Upper lobe of right lung (tissue), 1 donor: ENCODE results near the gene ILK. TPM values are rescaled to one million over a fixed set of nuclear protein-coding genes. Genes with fewer than 3 reads are reported as not detected.

Experiments
- ATAC-seq: fragments of 200-7000 bp; cut with Tn5 transposase; one replicate; pipeline ENCODE4 v1.9.1; 2020; ENCODE audit warnings: mild to moderate bottlenecking, moderate library complexity
- DNase-seq: peaks from one replicate; pipeline ENCODE4 v3.0.0-alpha.2; 2020
- H3K27ac ChIP-seq: fragments of 200-600 bp; one replicate; pipeline ENCODE4 v1.8.0; 2022
- H3K27me3 ChIP-seq: fragments of 200-600 bp; one replicate; pipeline ENCODE4 v1.8.0; 2022; ENCODE audit warnings: mild to moderate bottlenecking
- H3K36me3 ChIP-seq: fragments of 200-600 bp; one replicate; pipeline ENCODE4 v1.8.0; 2022
- H3K4me1 ChIP-seq: fragments of 200-600 bp; one replicate; pipeline ENCODE4 v1.8.0; 2022
- H3K4me3 ChIP-seq: fragments of 200-600 bp; one replicate; pipeline ENCODE4 v1.8.0; 2022; ENCODE audit warnings: mild to moderate bottlenecking
- H3K9me3 ChIP-seq: fragments of 200-600 bp; one replicate; pipeline ENCODE4 v1.8.0; 2022
- intact Hi-C: fragments of 100-400 bp; cut with DNase I; formaldehyde crosslinking; loops from one replicate; pipeline ENCODE4 v1.11.0; 2022
- total RNA-seq: library from RNA; stranded (reverse); fragmentation: NEBNext Ultra II Directional; extraction: Animal tissue kit (Norgen Biotek cat#: 25700); gene quantifications from one replicate; pipeline ENCODE4 v1.2.1, GENCODE V29; 2021
- TF ChIP-seq, protein P1 (sequence below): fragments of 200-600 bp; IDR thresholded peaks from one replicate; pipeline ENCODE4 v1.8.0; 2022; ENCODE audit warnings: antibody characterized with exemption
- donor health status: DM: no; HTN: yes; CAD: no; lungs with severe emphysema.

The ILK gene
- total RNA-seq, 1 donor from 2014 or later: 148 TPM

DNA sequence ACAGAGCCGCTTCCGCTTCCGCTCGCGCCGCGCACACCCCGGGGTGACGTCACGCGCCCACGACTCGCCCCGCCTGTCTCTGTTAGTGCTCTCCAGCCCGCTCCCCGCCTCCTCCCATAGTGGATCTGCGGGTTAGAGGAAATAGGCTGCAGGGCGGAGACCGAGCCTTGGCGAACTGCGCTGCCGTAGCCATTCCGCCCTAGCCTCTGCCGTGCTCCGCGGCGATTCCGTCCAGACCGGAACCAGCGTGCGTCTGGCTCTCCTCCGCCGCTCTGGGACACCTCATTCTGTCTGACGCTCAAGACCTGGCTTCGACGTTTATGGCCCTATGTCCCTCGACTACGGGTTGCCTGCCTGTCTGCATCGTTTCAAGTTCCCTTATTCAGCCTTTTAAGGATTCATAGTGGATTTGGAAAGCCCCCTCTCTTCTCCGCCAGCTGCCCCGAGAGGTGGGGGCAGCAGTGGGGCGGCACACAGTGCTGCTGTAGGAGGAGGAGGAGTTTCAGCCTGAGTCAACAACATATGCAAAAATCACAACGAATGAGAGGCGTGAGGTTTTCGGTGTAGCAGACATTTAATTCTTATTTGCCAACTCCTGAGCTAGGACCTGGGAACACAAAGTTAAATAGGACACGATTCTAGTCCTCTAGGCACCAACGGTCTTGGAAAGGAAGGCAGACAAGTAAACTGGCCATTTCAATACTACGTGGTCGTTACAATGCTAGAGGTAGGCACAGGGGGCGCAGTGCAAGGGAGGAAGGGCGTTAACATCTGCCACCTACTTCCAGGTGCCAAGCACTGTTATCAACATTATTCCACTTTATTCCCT is 8.9 kb downstream of the ILK start, which contains the start of gene TAF10:
TSS of gene TAF10 (minus strand) at position 4 of the 829 bp plus-strand sequence. CDS start 27 bp downstream, outside the sequence.
- intact Hi-C loops: no loop called here
- H3K36me3 ChIP-seq: peaks cover 66% of the 10 kb centered on the region
- peaks cover 26% of the 10 kb centered on the region for H3K4me1 ChIP-seq
- TF ChIP-seq, protein P1, sequence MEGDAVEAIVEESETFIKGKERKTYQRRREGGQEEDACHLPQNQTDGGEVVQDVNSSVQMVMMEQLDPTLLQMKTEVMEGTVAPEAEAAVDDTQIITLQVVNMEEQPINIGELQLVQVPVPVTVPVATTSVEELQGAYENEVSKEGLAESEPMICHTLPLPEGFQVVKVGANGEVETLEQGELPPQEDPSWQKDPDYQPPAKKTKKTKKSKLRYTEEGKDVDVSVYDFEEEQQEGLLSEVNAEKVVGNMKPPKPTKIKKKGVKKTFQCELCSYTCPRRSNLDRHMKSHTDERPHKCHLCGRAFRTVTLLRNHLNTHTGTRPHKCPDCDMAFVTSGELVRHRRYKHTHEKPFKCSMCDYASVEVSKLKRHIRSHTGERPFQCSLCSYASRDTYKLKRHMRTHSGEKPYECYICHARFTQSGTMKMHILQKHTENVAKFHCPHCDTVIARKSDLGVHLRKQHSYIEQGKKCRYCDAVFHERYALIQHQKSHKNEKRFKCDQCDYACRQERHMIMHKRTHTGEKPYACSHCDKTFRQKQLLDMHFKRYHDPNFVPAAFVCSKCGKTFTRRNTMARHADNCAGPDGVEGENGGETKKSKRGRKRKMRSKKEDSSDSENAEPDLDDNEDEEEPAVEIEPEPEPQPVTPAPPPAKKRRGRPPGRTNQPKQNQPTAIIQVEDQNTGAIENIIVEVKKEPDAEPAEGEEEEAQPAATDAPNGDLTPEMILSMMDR: peak; percentile 47
- H3K9me3 ChIP-seq: no peaks in the 10 kb centered on the region
- H3K27ac ChIP-seq: peak within 1 kb of the TSS; percentile 99
- H3K27me3 ChIP-seq: no peaks in the 10 kb centered on the region
- DNase-seq (peak; percentile 99), ATAC-seq (peak; percentile 96)
- H3K4me3 ChIP-seq: peak within 1 kb of the TSS; percentile 75

DNA sequence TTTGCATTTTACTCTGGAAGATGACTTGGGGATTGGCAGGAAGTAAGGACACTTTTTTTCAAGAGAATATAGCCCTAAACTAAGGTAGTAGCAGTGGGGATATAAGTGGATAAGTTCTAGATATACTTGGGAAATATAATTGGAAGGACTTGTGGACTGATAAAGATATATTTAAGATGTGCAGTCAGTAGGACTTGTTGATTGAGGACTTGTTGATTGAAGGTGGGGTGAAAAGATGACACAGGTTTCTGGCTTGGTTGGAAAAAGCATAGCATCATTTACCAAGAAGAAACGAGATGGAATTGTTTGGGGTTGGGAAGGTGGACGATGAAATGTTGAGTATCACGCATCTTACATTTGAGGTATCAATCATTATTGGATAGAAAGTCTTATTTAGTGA is 9.9 kb downstream of the ILK start:
- peaks cover 58% of the 10 kb centered on the region for H3K36me3 ChIP-seq
- intact Hi-C loops: no loop called here
- no peaks in the 10 kb centered on the region for H3K27me3 ChIP-seq
- H3K9me3 ChIP-seq: no peaks in the 10 kb centered on the region
- TF ChIP-seq, protein P1: no peak
- peaks cover 23% of the 10 kb centered on the region for H3K4me1 ChIP-seq
- no peak overlapping the region for H3K4me3 ChIP-seq
- DNase-seq: no peak
- no peak for ATAC-seq
- H3K27ac ChIP-seq: peak overlapping the region; percentile 99

DNA sequence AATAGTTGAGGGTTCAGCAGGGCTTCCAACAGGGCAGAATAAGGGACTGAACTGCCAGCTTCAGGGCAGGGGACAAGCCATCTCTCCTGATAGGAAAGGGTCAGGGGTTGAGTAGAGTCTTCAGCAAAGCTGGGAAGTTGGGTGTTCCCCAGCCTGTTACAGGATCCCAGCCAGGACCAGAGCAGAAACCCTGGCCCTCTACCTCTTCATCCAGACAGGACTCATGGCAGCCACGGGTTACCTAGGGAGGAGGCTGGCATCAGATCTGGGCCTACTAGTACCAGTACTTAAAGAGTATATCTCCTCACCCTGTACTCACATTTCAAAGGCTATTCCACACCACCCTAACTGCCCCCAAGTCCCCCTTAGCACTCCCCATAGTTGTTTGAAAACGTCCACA is 10.9 kb downstream of the ILK start:
- no peak overlapping the region for H3K4me3 ChIP-seq
- H3K27me3 ChIP-seq: no peaks in the 10 kb centered on the region
- no peak for DNase-seq
- peaks cover 23% of the 10 kb centered on the region for H3K4me1 ChIP-seq
- no peak overlapping the region for H3K27ac ChIP-seq
- intact Hi-C loops: no loop called here
- no peak for ATAC-seq
- no peaks in the 10 kb centered on the region for H3K9me3 ChIP-seq
- peaks cover 49% of the 10 kb centered on the region for H3K36me3 ChIP-seq
- TF ChIP-seq, protein P1: no peak

DNA sequence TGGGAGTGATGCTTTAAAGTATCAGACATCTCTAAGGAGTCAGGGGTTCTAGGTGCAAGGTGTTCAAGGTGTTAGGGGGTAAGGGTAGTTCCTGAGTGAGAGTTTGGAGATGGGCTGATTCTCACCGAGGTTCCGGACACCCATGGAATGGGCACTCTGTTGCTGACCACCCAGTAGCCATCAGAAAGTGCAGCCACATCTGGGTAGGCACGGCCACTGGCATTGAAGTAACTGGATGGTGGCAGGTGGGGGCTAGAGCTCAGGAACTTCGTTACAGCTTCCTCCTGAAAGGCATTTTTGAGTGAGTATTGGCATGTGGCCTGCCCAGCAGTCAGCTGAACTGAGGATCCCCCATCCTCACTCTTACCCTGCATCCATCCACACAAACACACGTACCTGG is 11.5 kb downstream of the ILK start:
- Histone ChIP-seq H3K27me3 (no peaks in the 10 kb centered on the region), H3K27ac (no peak overlapping the region), H3K36me3 (peaks cover 43% of the 10 kb centered on the region), H3K4me1 (peaks cover 23% of the 10 kb centered on the region), H3K9me3 (no peaks in the 10 kb centered on the region), H3K4me3 (no peak overlapping the region)
- ATAC-seq (no peak), DNase-seq (no peak)
- TF ChIP-seq, protein P1: no peak
- intact Hi-C loops: no loop called here

DNA sequence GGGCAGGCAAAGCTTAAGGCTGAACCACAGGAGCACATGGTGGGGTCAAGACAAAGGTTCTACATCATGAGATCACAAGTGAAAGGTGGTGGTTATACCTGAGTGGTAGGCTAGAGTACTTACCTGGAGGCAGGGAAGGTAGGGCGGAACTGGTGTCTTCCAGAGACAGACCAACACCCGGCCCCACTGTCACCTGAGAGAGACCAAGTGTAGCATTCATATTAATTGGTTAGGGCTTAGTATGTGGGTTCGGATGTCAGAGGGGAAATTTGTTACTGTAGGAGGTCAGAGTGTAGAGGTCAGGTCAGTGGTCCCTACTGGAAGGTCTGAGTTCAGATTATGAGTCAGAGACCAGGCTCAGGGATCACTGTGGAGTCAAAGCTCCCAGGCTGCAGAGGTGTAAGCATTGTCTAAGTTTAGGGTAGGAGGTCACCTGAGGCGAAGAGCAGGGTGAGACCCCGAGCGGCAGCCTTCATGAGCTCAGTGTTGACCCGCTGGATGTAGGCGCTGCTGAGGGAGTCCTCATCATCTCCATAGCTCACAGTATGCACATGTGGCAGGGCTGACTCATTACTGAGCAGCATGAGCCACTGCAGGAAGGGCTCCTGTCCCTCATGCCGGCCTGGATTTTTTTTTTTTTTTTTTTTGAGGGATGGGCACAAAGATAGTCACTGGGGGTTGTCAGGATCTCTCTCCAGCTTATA is 12.5 kb downstream of the ILK start:
- Histone ChIP-seq H3K4me1 (peaks cover 19% of the 10 kb centered on the region), H3K4me3 (no peak overlapping the region), H3K27me3 (no peaks in the 10 kb centered on the region), H3K27ac (no peak overlapping the region), H3K36me3 (peaks cover 33% of the 10 kb centered on the region), H3K9me3 (no peaks in the 10 kb centered on the region)
- DNase-seq (no peak), ATAC-seq (no peak)
- TF ChIP-seq, protein P1: no peak
- intact Hi-C loops: no loop called here
